Limb (tissue), 2 donors: ENCODE results near the gene FZD10.

Experiments
- DNase-seq, 2 donors: peaks; one replicate each; pipeline ENCODE4 v3.0.0-alpha.2; 2016; ENCODE audit errors: extremely low spot score in 2 of 2

FZD10 gene

GRCh38 chr12:130205495-130205894, 43.2 kb downstream of the FZD10 start:
- DNase-seq: no peak

GRCh38 chr12:130212384-130212989, 50.2 kb downstream of the FZD10 start:
- no peak for DNase-seq

- no peak for DNase-seq
Observed at GRCh38 chr12:130213249-130213648, 51.0 kb downstream of the FZD10 start.

- DNase-seq: no peak
Observed at GRCh38 chr12:130214686-130215395, 52.6 kb downstream of the FZD10 start.
